Measurements from ENCODE around the gene ITIH4. TPM values are rescaled to one million over a fixed set of nuclear protein-coding genes. Genes with fewer than 3 reads are reported as not detected.

Gene ITIH4
- total and polyA plus RNA-seq, 9 of the 15 experiments (the other 6 are each of a cell fraction or from before 2014, with no cell fraction given), result 0.09 to 0.62 (median 0.20) TPM; not detected in 6

DNA sequence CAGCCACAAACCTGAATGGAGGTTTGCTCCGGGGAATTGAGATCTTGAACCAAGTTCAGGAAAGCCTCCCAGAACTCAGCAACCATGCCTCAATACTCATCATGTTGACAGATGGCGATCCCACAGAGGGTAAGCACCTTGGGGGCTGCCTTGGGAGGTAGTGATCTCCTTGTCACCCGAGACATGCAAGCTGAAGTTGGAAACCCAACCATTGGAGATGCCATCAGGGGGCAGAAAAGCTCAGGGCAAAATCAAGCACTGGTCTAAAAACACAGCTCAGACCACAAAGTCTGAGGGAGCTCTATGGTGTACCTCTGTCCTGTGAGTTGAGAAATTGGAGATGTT is 47.3 kb downstream of the ITIH4 start:
- no peak overlapping the region for H3K27ac ChIP-seq (ENCODE audit: extremely low read depth, low read depth, low read length)
- TF ChIP-seq SMARCA4 (IDR thresholded peaks at IDR 0.05) (no peak), NCOA2 (IDR thresholded peaks at IDR 0.05; ENCODE audit: partially characterized antibody in 2 of 2) (no peak), NFIC (IDR thresholded peaks at IDR 0.05) (no peak), SIN3B (IDR thresholded peaks at IDR 0.05; ENCODE audit: low read depth) (no peak), CBX5 (IDR thresholded peaks at IDR 0.05; ENCODE audit: borderline replicate concordance, low read depth) (no peak), ZNF512 (tag; IDR thresholded peaks at IDR 0.05) (no peak), ZNF217 (CRISPR knock-in tag; IDR thresholded peaks at IDR 0.05) (no peak), SPI1 (IDR thresholded peaks at IDR 0.05; ENCODE audit: borderline replicate concordance, low read depth, low read length) (no peak), RBM22 (IDR thresholded peaks at IDR 0.05; ENCODE audit: low read depth, low read length, poor library complexity, severe bottlenecking) (no peak), ZFX (CRISPR knock-in tag; IDR thresholded peaks at IDR 0.05) (no peak), CEBPB (tag; IDR thresholded peaks at IDR 0.05) (no peak), JUNB (CRISPR knock-in tag; conservative IDR thresholded peaks at IDR 0.05) (no peak), TAF7 (tag; IDR thresholded peaks at IDR 0.05) (no peak), SMARCC2 (IDR thresholded peaks at IDR 0.05; ENCODE audit: low read depth) (no peak), HMG20B (CRISPR knock-in tag; IDR thresholded peaks at IDR 0.05) (no peak), MEIS2 (IDR thresholded peaks at IDR 0.05; ENCODE audit: partially characterized antibody) (no peak), GATA2 (CRISPR knock-in tag; IDR thresholded peaks at IDR 0.05) (no peak), RNF219 (CRISPR knock-in tag; IDR thresholded peaks at IDR 0.05) (no peak)
- in situ Hi-C loops (cut with MboI), result no loop called here
- no peaks in the 10 kb centered on the region for H3K9me1 ChIP-seq (ENCODE audit: control insufficient read depth, insufficient read depth, low read length)
- intact Hi-C loops (cut with micrococcal nuclease), result no loop called here
- no peak for ATAC-seq
- H4K20me1 ChIP-seq (replicated peaks; ENCODE audit: control insufficient read depth, insufficient read depth, low read length), result no peaks in the 10 kb centered on the region
- peaks cover 0 to 3% of the 10 kb centered on the region in 2 experiments; a peak in 1 of 5 replicates for H3K4me1 ChIP-seq (replicated peaks in 1 of 2; ENCODE audit: control insufficient read depth in 2 of 2, insufficient read depth in 2 of 2, low read length in 2 of 2)
- H3K36me3 ChIP-seq (ENCODE audit: control insufficient read depth, insufficient read depth, low read length), result no peaks in the 10 kb centered on the region
- peaks cover 0 to 35% of the 10 kb centered on the region in 2 experiments; a peak in 2 of 5 replicates for H3K27me3 ChIP-seq (ENCODE audit: control insufficient read depth in 2 of 2, insufficient read depth in 2 of 2, low read length in 2 of 2)
- H3K4me3 ChIP-seq, result no peak overlapping the region
- no peak overlapping the region for H3K9ac ChIP-seq (ENCODE audit: insufficient read depth in 1 of 2, low read depth in 2 of 2, low read length in 2 of 2)
- WGBS (ENCODE audit: insufficient coverage, low coverage, missing lambda C conversion rate), result 0% methylated on average over 3 of the region's 3 CpGs
- POLR2A ChIA-PET, result interaction anchor here (0.7 to 1.0 kb wide), 2 partner anchors 9 to 12 kb away, joined by 3 read pairs; partner anchors contain the start of gene NEK4
- DNase-seq (ENCODE audit: extremely low read depth in 1 of 4, low spot score in 3 of 4), result no peak
- no TSS peak for BruUV-seq (replicated peaks)
- no peak overlapping the region for H2AFZ ChIP-seq (ENCODE audit: low read depth, low read length)
- CTCF ChIA-PET (ENCODE audit: low intra/inter-chr PET ratio), result no interaction called here
- H3K4me2 ChIP-seq (ENCODE audit: insufficient read depth, low read length), result no peak overlapping the region
- no peaks in the 10 kb centered on the region for H3K79me2 ChIP-seq (ENCODE audit: control insufficient read depth, insufficient read depth, low read length)
- H3K9me3 ChIP-seq (replicated peaks; ENCODE audit: control insufficient read depth, insufficient read depth, low read depth, low read length), result no peaks in the 10 kb centered on the region
- no peak for FAIRE-seq

Measured in K562 (cell line).